IPS-11a (cell line): ENCODE measurements around the gene PPM1H.
"Not testable (repeated sequence)": the region's sequence is repeated elsewhere in the genome, so short reads cannot be mapped to it uniquely, and the experiment has no call there.

Source experiments
- H3K4me3 ChIP-seq: one replicate; pipeline ENCODE4 v1.5.1; 2013; ENCODE audit warnings: low read depth, low read length, control low read depth

Gene PPM1H

DNA sequence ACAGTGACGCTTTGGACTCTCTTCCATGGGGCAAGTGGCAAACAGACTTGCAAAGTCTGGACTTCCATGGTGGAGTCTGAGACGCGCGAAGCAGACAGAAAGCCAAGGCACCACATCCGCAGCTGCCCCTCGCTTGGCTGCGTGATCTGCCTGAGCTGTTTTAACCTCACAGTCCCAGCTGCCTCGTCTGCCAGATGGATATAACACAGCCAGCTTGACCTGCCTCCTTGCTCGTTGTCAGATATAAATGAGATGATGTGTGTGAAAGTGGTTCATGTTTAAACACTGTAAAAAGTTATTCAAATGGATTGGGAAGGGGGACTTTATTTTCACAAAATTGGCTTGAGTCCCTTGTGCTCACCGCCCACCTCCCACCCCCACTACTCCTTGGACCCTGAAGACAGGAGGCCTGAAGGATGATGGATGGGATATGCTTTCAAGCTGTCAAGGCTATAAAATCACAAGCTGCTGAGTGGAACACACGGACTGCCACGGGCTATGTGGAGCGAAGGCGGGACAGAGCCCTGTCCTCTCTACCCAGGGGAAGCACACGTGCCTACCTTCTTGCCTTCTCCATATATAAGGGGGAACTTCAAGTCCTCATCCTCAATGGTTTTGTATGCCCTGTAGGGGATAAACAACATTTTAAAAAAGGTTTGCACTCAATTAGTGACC, 241.4 kb downstream of the PPM1H start:
- H3K4me3 ChIP-seq = no peak overlapping the region

DNA sequence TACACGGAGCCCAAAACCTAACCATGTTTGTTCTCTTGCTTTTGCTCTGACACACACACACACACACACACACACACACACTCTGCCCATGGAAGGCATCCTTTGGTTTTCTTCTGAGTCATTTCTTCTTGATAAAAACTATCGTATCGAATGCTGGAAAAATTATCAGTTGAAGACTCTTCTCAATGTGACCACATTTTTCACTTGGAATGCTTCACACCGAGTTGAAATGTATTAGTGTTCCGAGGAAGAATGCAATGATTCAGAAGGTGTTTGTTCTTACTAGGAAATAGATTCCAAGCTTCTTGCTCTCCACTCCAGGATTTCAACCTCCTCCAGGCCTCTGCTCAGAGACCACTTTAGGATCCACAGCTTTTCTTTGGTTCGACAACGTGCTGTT, 242.1 kb downstream of the PPM1H start:
- no peak overlapping the region for H3K4me3 ChIP-seq

DNA sequence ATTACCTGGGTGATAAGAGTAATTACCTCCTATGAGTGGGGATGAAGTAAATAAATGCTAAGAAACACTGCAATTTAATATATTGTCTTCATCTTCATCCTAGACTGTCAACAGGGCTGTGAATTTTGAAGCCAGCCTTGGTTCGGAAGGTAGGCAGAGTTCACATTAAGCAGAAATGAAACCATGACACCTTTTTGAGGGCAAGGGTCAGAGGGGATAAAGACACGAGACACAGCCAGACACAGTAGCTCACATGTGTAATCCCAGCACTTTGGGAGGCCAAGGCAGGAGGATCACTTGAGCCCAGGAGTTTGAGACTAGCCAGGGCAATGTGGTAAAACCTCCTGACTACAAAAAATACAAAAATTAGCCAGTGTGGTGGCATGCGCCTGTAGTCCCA, 243.6 kb downstream of the PPM1H start:
- no peak overlapping the region for H3K4me3 ChIP-seq

- H3K4me3 ChIP-seq = no peak overlapping the region
Measured at GRCh38 chr12:62689042-62689839, 245.7 kb downstream of the PPM1H start.

GRCh38 chr12:62686938-62687337, 248.0 kb downstream of the PPM1H start:
- H3K4me3 ChIP-seq = no peak overlapping the region

- no peak overlapping the region for H3K4me3 ChIP-seq
Measured at GRCh38 chr12:62684570-62685295, 250.2 kb downstream of the PPM1H start.

- no peak overlapping the region for H3K4me3 ChIP-seq
Measured at GRCh38 chr12:62683776-62684569, 251.0 kb downstream of the PPM1H start.

DNA sequence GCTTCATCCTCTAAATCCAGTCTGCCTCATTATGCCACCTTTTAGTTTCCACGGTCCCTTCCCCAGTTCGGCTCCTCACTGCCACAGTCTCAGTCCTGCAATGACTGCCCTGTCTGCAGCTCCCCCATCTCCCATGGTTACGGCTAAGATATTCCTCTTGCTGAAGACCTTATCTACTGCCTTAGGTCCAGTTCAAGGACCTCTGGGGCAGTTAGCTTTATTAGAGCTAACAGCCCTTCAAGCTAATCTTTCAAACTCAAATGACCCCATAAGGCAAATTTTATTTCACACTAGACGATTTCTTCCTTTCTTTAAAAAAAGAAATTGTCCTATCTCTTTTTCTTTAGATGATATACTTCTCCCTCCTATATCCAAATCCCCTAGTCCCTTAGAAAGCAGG, 253.6 kb downstream of the PPM1H start:
- H3K4me3 ChIP-seq = no peak overlapping the region

GRCh38 chr12:62679608-62680007, 255.3 kb downstream of the PPM1H start:
- H3K4me3 ChIP-seq = no peak overlapping the region

GRCh38 chr12:62677355-62677754, 257.6 kb downstream of the PPM1H start:
- no peak overlapping the region for H3K4me3 ChIP-seq

GRCh38 chr12:62676521-62677307, 258.2 kb downstream of the PPM1H start:
- no peak overlapping the region for H3K4me3 ChIP-seq

GRCh38 chr12:62673028-62673815, 261.7 kb downstream of the PPM1H start:
- no peak overlapping the region for H3K4me3 ChIP-seq

GRCh38 chr12:62670986-62671720, 263.8 kb downstream of the PPM1H start:
- no peak overlapping the region for H3K4me3 ChIP-seq

DNA sequence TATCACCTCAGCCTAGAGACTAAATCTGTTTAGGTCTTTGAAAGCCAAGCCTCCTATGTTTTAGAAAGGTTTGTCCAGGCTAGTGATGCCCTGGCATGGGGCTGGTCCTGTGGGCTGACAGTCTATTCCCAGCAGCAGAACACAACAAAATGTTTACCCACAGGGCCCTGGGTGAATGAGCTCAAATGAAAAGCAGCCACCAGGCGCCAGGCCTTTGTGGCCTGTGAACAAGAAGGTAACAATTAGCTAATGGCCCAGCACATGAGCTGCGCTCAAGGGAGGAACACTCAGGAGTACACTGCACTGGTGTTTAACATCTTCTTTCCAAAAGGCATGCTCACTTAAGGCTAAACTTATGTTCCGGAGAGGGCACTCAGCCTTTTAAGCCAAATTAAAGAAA, 266.2 kb downstream of the PPM1H start:
- H3K4me3 ChIP-seq = no peak overlapping the region

GRCh38 chr12:62664951-62665350, 270.0 kb downstream of the PPM1H start:
- H3K4me3 ChIP-seq = not testable (repeated sequence)

GRCh38 chr12:62660756-62661155, 274.2 kb downstream of the PPM1H start:
- H3K4me3 ChIP-seq = no peak overlapping the region

GRCh38 chr12:62659453-62660295, 275.3 kb downstream of the PPM1H start:
- H3K4me3 ChIP-seq = no peak overlapping the region

DNA sequence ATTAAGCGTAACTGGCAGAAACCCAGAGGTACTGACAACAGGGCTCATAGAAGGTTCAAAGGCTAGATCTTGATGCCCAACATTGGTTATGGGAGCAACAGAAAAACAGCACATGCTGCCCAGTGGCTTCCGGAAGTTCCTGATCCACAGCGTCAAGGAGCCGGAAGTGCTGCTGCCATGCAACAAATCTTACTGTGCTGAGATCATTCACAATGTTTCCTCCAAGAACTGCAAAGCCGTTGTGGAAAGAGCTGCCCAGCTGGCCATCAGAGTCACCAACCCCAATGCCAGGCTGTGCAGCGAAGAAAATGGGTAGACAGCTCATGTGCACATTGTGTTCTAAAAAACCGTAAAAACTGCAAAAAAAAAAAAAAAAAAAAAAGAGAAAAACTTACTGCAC, 276.0 kb downstream of the PPM1H start:
- H3K4me3 ChIP-seq = no peak overlapping the region
